Upper lobe of left lung (tissue), 6 donors: ENCODE results near the gene PAK3. TPM values are rescaled to one million over a fixed set of nuclear protein-coding genes. Genes with fewer than 3 reads are reported as not detected.

Experiments used
- ATAC-seq, 2 donors: fragments of 200-7000 bp; cut with Tn5 transposase; one replicate each; pipeline ENCODE4 v1.9.1; 2022; ENCODE audit warnings: mild to moderate bottlenecking in 2 of 2, moderate library complexity in 2 of 2; ENCODE audit not compliant: low FRiP score in 2 of 2
- DNase-seq, 2 donors: peaks; one replicate each; pipeline ENCODE4 v3.0.0-alpha.2; 2019 to 2020
- H3K27ac ChIP-seq, 4 donors: fragments of 200-600 bp; sonication (generic); one replicate each; pipeline ENCODE4 v1.5.1; 2016 to 2019
- H3K27me3 ChIP-seq, 4 donors: fragments of 200-600 bp; sonication (generic); one replicate each; pipeline ENCODE4 v1.5.1; 2017 to 2019
- H3K36me3 ChIP-seq, 4 donors: fragments of 200-600 bp; sonication (generic); one replicate each; pipeline ENCODE4 v1.5.1; 2016 to 2019
- H3K4me1 ChIP-seq, 4 donors: fragments of 200-600 bp; sonication (generic); one replicate each; pipeline ENCODE4 v1.5.1; 2018 to 2019
- H3K4me3 ChIP-seq, 4 donors: fragments of 200-600 bp; sonication (generic); one replicate each; pipeline ENCODE4 v1.5.1; 2017 to 2019; ENCODE audit warnings: mild to moderate bottlenecking in 2 of 4, moderate library complexity in 1 of 4
- H3K9me3 ChIP-seq, 4 donors: fragments of 200-600 bp; sonication (generic); one replicate each; pipeline ENCODE4 v1.5.1; 2018 to 2019
- EP300 ChIP-seq, 4 donors: sonication (generic); formaldehyde crosslinking; IDR thresholded peaks; one replicate each; pipeline ENCODE4 v1.5.1; 2017; ENCODE audit warnings: antibody characterized with exemption in 4 of 4, control low read depth in 2 of 4
- POLR2A ChIP-seq, 4 donors: fragments of 450-650 bp; IDR thresholded peaks; one replicate each; pipeline ENCODE4 v1.5.1; 2016 to 2017; ENCODE audit warnings: antibody characterized with exemption in 4 of 4, mild to moderate bottlenecking in 2 of 4
- POLR2AphosphoS5 ChIP-seq, 2 donors: sonication (generic); formaldehyde crosslinking; IDR thresholded peaks; one replicate each; pipeline ENCODE4 v1.5.1; 2017; ENCODE audit warnings: antibody characterized with exemption in 2 of 2
- WGBS, 2 donors: methylation state at CpG; one replicate each; pipeline ENCODE4 v1.1.5; 2017 to 2018; 5-methylcytosine and 5-hydroxymethylcytosine counted together
- total RNA-seq, 6 donors: library from RNA; depleted of rRNA in 4 of 6; stranded (reverse); fragments of >200 nt in 4 of 6; gene quantifications; one replicate each; pipeline versions ENCODE4 v1.1.0 to v1.2.1, GENCODE V29; 2016 to 2021
- TF ChIP-seq, protein P1 (sequence below), 6 experiments: fragments of 450-650 bp in 4 of 6; fragments of 200-600 bp in 2 of 6; sonication (generic) in 2 of 6; IDR thresholded peaks; one replicate each; pipeline ENCODE4 v1.5.1; 2016 to 2019; ENCODE audit warnings: antibody characterized with exemption in 6 of 6
- donor health status: DM: no; HTN: no; CAD: no; lungs with moderate emphysema.
- donor health status: DM: no; HTN: yes; CAD: no; lungs with severe emphysema.

Gene PAK3
- 1 to 10 TPM in 5 of 6 donors, not detected in 1; 1.1 to 1.6 (median 1.3) TPM for total RNA-seq

DNA sequence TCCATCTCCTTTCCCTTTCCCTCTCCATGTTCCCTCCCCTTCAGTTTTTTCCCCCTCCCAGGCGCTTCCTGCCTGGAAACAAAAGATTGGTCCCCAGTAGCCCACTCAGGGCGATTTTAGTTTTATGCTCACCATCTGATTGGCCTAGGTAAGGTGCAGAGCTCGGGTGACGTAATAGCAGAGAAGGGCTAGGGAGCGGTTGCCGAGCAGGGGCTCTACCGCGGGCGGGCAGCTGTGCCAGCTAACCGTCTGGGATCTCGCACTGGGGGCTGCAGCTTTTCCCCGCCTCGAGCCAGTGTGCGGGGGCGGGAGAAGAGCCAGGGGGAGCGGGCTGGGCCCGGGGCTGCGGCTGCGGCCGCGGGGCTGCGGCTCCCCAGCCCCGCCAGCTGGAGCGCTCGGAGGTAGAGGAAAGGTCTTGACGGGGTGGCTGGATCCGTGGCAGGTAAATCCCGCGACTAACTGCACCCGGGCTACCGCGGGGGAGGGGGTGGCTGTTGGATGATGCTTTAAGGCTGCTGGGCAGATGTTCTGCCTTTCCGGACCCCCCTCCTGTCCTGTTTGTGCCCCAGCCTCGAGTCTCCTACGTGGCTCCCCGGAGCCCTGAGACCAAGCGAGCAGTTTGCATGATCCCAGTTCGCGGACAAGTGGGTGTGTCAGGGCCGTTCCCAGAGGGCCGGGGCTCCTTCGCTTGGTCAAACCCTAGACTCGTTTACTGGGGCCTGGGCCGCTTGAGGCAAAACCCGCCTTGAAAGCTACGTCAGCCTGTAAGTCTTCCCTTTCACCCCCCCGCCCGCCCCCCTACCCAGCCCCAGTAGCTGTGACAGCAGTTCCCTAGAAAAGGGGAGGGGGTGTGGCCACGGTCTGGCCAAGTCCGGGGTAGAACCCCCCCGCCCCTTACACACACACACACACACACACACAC, at the start of gene PAK3:
Gene PAK3, plus strand, starts transcription at position 218 of the 922 bp plus-strand sequence. CDS start 26,913 bp downstream, outside the sequence.
- Histone ChIP-seq H3K27ac (peak within 1 kb of the TSS in 1 of 4 donors; percentile 71), H3K9me3 (no peaks in the 10 kb centered on the region), H3K36me3 (no peaks in the 10 kb centered on the region), H3K27me3 (peaks cover 0 to 5% (median 0%) of the 10 kb centered on the region in 4 donors), H3K4me1 (peaks cover 0 to 17% (median 0%) of the 10 kb centered on the region in 4 donors), H3K4me3 (peak within 1 kb of the TSS; percentile 20 to 51 (median 42))
- no peak for TF ChIP-seq POLR2A (IDR thresholded peaks at IDR 0.05)
- TF ChIP-seq POLR2AphosphoS5 (IDR thresholded peaks at IDR 0.05) = no peak
- DNase-seq = peak; percentile 44 to 67
- ATAC-seq = peak in 1 of 2 donors; percentile 96
- 4 to 23% methylated on average over 4 to 43 of the region's 51 CpGs for WGBS, 2 donors

DNA sequence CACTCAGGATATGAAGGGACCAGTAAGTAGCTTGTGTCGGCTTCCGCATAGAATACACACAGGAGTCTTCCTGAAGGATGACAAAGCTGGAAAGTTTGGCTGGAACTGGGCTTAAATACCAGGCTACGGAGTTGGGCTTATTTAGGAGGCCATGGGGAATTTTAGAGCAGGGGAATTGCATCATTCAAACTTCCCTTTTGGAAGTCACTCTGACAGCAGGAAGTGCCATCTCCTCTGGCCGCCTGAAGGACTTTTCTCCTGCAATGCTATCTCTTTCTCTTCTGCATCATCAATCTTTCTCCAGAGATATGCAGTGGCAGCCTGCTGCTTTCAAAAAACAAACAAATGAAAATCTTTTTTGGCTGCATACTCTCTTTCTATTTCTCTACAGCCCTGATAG, 48.4 kb upstream of the PAK3 start:
- Histone ChIP-seq H3K9me3 (no peaks in the 10 kb centered on the region), H3K27ac (no peak overlapping the region), H3K4me3 (no peak overlapping the region), H3K36me3 (no peaks in the 10 kb centered on the region), H3K4me1 (no peaks in the 10 kb centered on the region), H3K27me3 (no peaks in the 10 kb centered on the region)
- no peak for DNase-seq
- ATAC-seq = no peak
- WGBS, 2 donors = 14 to 68% methylated on average over 1 to 4 of the region's 4 CpGs
- TF ChIP-seq POLR2AphosphoS5 (IDR thresholded peaks at IDR 0.05) (no peak), POLR2A (IDR thresholded peaks at IDR 0.05) (no peak), EP300 (IDR thresholded peaks at IDR 0.05) (no peak)
- TF ChIP-seq, protein P1, sequence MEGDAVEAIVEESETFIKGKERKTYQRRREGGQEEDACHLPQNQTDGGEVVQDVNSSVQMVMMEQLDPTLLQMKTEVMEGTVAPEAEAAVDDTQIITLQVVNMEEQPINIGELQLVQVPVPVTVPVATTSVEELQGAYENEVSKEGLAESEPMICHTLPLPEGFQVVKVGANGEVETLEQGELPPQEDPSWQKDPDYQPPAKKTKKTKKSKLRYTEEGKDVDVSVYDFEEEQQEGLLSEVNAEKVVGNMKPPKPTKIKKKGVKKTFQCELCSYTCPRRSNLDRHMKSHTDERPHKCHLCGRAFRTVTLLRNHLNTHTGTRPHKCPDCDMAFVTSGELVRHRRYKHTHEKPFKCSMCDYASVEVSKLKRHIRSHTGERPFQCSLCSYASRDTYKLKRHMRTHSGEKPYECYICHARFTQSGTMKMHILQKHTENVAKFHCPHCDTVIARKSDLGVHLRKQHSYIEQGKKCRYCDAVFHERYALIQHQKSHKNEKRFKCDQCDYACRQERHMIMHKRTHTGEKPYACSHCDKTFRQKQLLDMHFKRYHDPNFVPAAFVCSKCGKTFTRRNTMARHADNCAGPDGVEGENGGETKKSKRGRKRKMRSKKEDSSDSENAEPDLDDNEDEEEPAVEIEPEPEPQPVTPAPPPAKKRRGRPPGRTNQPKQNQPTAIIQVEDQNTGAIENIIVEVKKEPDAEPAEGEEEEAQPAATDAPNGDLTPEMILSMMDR (IDR thresholded peaks at IDR 0.05) = no peak

DNA sequence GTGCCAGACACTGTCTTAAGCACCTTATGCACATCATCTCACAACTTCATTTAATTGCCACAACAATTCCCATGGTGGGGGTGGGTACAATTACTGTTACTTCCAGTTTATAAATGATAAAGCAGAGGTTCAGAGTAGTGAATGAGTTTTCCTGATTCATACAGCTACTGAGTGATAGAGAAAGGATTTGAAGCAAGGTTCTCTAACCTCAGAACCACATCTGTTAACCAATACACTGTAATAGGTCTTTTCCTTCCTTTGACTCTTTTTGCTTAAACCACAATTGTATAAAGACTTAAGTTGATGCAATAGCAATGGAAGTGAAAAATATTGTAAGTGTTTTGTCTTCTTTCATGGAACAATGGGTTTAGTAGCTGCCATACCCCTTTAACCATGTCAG, 43.5 kb upstream of the PAK3 start:
- TF ChIP-seq POLR2A (IDR thresholded peaks at IDR 0.05) (no peak), EP300 (IDR thresholded peaks at IDR 0.05) (no peak), POLR2AphosphoS5 (IDR thresholded peaks at IDR 0.05) (no peak)
- TF ChIP-seq, protein P1 (IDR thresholded peaks at IDR 0.05) = no peak
- ATAC-seq (no peak), DNase-seq (no peak)
- Histone ChIP-seq H3K4me3 (no peak overlapping the region), H3K27ac (no peak overlapping the region), H3K27me3 (no peaks in the 10 kb centered on the region), H3K4me1 (no peaks in the 10 kb centered on the region), H3K9me3 (no peaks in the 10 kb centered on the region), H3K36me3 (no peaks in the 10 kb centered on the region)

DNA sequence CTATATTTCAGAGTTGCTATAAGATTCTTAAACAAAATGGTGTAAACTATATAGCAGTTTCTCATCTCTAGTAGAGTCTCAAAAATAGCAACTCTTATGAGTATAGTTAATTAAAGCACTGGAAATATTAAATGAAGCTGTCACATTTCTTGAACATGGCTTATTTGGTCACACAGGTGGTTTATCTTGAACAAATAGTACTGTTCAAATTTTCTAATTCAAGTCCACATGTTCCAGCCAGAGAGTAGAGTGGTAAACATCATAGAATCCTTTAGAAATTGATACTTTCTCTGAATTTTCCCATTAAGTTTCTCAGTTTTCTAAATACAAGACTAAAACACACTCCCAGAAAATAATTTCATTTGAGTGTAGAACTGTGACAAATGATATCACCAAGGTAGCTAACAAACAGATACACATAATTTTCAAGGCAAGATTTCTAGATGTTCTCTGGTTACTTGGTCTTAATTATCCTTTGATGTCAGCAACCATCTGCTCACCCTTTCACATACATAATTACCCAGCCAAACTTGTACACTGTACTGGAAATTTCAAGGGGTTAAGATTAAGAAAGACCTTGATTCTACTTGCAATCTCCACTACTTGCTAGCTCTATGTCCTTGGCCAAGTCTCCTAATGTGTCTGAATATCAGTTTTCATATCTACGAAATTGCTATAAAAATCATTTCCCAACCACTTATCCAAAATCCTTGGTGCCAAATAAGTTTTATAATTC, 24.3 kb upstream of the PAK3 start:
- no peaks in the 10 kb centered on the region for H3K4me1 ChIP-seq
- H3K27ac ChIP-seq = no peak overlapping the region
- TF ChIP-seq POLR2AphosphoS5 (IDR thresholded peaks at IDR 0.05) (no peak), EP300 (IDR thresholded peaks at IDR 0.05) (no peak), POLR2A (IDR thresholded peaks at IDR 0.05) (no peak)
- TF ChIP-seq, protein P1 (IDR thresholded peaks at IDR 0.05) = no peak
- no peak overlapping the region for H3K4me3 ChIP-seq
- DNase-seq = no peak
- no peaks in the 10 kb centered on the region for H3K36me3 ChIP-seq
- ATAC-seq = no peak
- H3K27me3 ChIP-seq = no peaks in the 10 kb centered on the region
- H3K9me3 ChIP-seq = no peaks in the 10 kb centered on the region
- 61 to 71% methylated on average over 1 of the region's 1 CpG for WGBS, 2 donors

DNA sequence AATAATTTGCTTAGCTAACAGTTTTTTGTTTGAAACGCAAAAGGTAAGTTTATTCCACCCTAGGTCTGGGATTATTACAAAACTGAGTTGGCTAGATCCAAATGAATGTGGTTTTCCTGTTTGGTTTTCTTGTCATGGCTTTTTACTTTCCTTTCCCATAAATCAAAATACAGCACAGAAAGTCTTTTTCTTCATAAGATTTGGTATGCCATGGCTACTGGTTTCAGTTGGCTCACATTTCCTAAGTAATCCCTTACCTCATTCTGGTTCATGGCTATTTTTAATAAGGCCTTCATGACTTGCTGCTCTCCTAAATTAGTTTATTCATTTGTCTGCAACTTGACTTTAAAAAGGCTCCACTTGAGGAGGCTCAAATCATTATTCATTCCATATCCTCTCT, 12.9 kb upstream of the PAK3 start:
- no peak overlapping the region for H3K27ac ChIP-seq
- H3K4me1 ChIP-seq = no peaks in the 10 kb centered on the region
- 27 to 70% methylated on average over 1 of the region's 1 CpG for WGBS, 2 donors
- no peak for DNase-seq
- H3K27me3 ChIP-seq = no peaks in the 10 kb centered on the region
- no peak overlapping the region for H3K4me3 ChIP-seq
- TF ChIP-seq POLR2AphosphoS5 (IDR thresholded peaks at IDR 0.05) (no peak), EP300 (IDR thresholded peaks at IDR 0.05) (no peak), POLR2A (IDR thresholded peaks at IDR 0.05) (no peak)
- TF ChIP-seq, protein P1 (IDR thresholded peaks at IDR 0.05) = no peak
- no peak for ATAC-seq
- H3K36me3 ChIP-seq = no peaks in the 10 kb centered on the region
- no peaks in the 10 kb centered on the region for H3K9me3 ChIP-seq
